WTC11 (cell line): ENCODE data around the gene SSR3. TPM values are rescaled to one million over a fixed set of nuclear protein-coding genes. Genes with fewer than 3 reads are reported as not detected.

Source experiments
- ATAC-seq: fragments of 200-7000 bp; cut with Tn5 transposase; 2 replicates; pipeline ENCODE4 v1.10.0; 2021; ENCODE audit warnings: mild to moderate bottlenecking, moderate library complexity
- CTCF ChIA-PET: fragments of 300-600 bp; sonication (Branson Sonifier 250); formaldehyde crosslinking; loops from one replicate; lab custom pipeline; 2021; ENCODE audit warnings: antibody characterized with exemption; lab: Charles Lee
- POLR2A ChIA-PET: fragments of 350-600 bp; sonication (Branson Sonifier 250); formaldehyde crosslinking; loops from one replicate; lab custom pipeline; 2021; ENCODE audit warnings: antibody characterized with exemption; lab: Charles Lee
- DNase-seq: peaks from one replicate; pipeline ENCODE4 v3.0.0; 2021; ENCODE audit warnings: low spot score
- H3K27ac Mint-ChIP-seq: 2 replicates; pipeline ENCODE4 v1.8.0; 2021; ENCODE audit warnings: mixed read lengths
- H3K27me3 Mint-ChIP-seq: 2 replicates; pipeline ENCODE4 v1.8.0; 2021; ENCODE audit warnings: low read depth, mild to moderate bottlenecking, moderate library complexity, mixed read lengths
- H3K36me3 Mint-ChIP-seq: 2 replicates; pipeline ENCODE4 v1.8.0; 2021; ENCODE audit warnings: mixed read lengths
- H3K4me1 Mint-ChIP-seq: 2 replicates; pipeline ENCODE4 v1.8.0; 2022; ENCODE audit warnings: mixed read lengths
- H3K4me3 Mint-ChIP-seq: 2 replicates; pipeline ENCODE4 v1.8.0; 2021; ENCODE audit warnings: mild to moderate bottlenecking, moderate library complexity, mixed read lengths
- H3K9me3 Mint-ChIP-seq: 2 replicates; pipeline ENCODE4 v1.8.0; 2021; ENCODE audit warnings: mixed read lengths
- CBFB ChIP-seq: sonication (generic); formaldehyde crosslinking; IDR thresholded peaks from 2 replicates; pipeline ENCODE4 v1.8.1; 2022; ENCODE audit warnings: mild to moderate bottlenecking, low read depth, missing genetic modification reagents
- CREM ChIP-seq: sonication (generic); formaldehyde crosslinking; IDR thresholded peaks from 2 replicates; pipeline ENCODE4 v1.8.1; 2022; ENCODE audit warnings: mild to moderate bottlenecking, missing genetic modification reagents, moderate library complexity
- ELF4 ChIP-seq: sonication (generic); formaldehyde crosslinking; IDR thresholded peaks from 2 replicates; pipeline ENCODE4 v1.8.1; 2022; ENCODE audit warnings: low read depth, mild to moderate bottlenecking, moderate library complexity, missing genetic modification reagents
- FOXP1 ChIP-seq: sonication (generic); formaldehyde crosslinking; IDR thresholded peaks from 2 replicates; pipeline ENCODE4 v1.8.0; 2022; ENCODE audit warnings: missing genetic modification reagents, mild to moderate bottlenecking, moderate library complexity, borderline replicate concordance
- GABPB1 ChIP-seq: sonication (generic); formaldehyde crosslinking; IDR thresholded peaks from 2 replicates; pipeline ENCODE4 v1.8.1; 2023; ENCODE audit warnings: mild to moderate bottlenecking, missing genetic modification reagents
- GRHL2 ChIP-seq: fragments of 250-450 bp; sonication (Bioruptor Pico); IDR thresholded peaks from 2 replicates; pipeline ENCODE4 v1.8.0; 2022; ENCODE audit warnings: mild to moderate bottlenecking, moderate library complexity; ENCODE audit not compliant: insufficient replicate concordance, severe bottlenecking
- GTF2I ChIP-seq: fragments of 250-450 bp; sonication (Bioruptor Pico); conservative IDR thresholded peaks from 2 replicates; pipeline ENCODE4 v1.4.0; 2021; ENCODE audit warnings: mild to moderate bottlenecking
- MYBL2 ChIP-seq: sonication (generic); formaldehyde crosslinking; IDR thresholded peaks from 2 replicates; pipeline ENCODE4 v1.8.1; 2023; ENCODE audit warnings: mild to moderate bottlenecking, moderate library complexity, missing genetic modification reagents
- NFATC4 ChIP-seq: fragments of 250-450 bp; sonication (Bioruptor Pico); IDR thresholded peaks from 2 replicates; pipeline ENCODE4 v1.9.0; 2021; ENCODE audit warnings: mild to moderate bottlenecking
- NFE2L1 ChIP-seq: sonication (generic); formaldehyde crosslinking; IDR thresholded peaks from 2 replicates; pipeline ENCODE4 v1.8.1; 2023; ENCODE audit warnings: missing genetic modification reagents
- NR2C2 ChIP-seq: sonication (generic); formaldehyde crosslinking; IDR thresholded peaks from 2 replicates; pipeline ENCODE4 v1.8.0; 2022; ENCODE audit warnings: mild to moderate bottlenecking, missing genetic modification reagents
- PRRX2 ChIP-seq: fragments of 250-450 bp; sonication (Bioruptor Pico); IDR thresholded peaks from 2 replicates; pipeline ENCODE4 v1.8.0; 2021; ENCODE audit warnings: mild to moderate bottlenecking
- ZNF138 ChIP-seq: sonication (generic); formaldehyde crosslinking; conservative IDR thresholded peaks from 2 replicates; pipeline ENCODE4 v1.8.1; 2022; ENCODE audit warnings: mild to moderate bottlenecking, moderate library complexity, missing genetic modification reagents
- ZNF263 ChIP-seq: sonication (generic); formaldehyde crosslinking; IDR thresholded peaks from 2 replicates; pipeline ENCODE4 v1.8.1; 2022; ENCODE audit warnings: low read depth, mild to moderate bottlenecking, moderate library complexity, missing genetic modification reagents
- total RNA-seq: library from RNA; stranded (reverse); gene quantifications from 3 replicates; pipeline ENCODE4 v1.2.3, GENCODE V29; 2021
- TF ChIP-seq, protein P1 (sequence below): sonication (generic); formaldehyde crosslinking; conservative IDR thresholded peaks from 2 replicates; pipeline ENCODE4 v1.8.1; 2023; ENCODE audit warnings: mild to moderate bottlenecking, low read depth, missing genetic modification reagents, moderate library complexity
- TF ChIP-seq, protein P2 (sequence below): sonication (generic); formaldehyde crosslinking; IDR thresholded peaks from 2 replicates; pipeline ENCODE4 v1.8.1; 2023; ENCODE audit warnings: mild to moderate bottlenecking, missing genetic modification reagents, borderline replicate concordance
- TF ChIP-seq, protein P3 (sequence below): sonication (generic); formaldehyde crosslinking; IDR thresholded peaks from 2 replicates; pipeline ENCODE4 v1.8.1; 2022; ENCODE audit warnings: low read depth, mild to moderate bottlenecking, moderate library complexity, missing genetic modification reagents, borderline replicate concordance
- TF ChIP-seq, protein P4 (sequence below): sonication (generic); formaldehyde crosslinking; IDR thresholded peaks from 2 replicates; pipeline ENCODE4 v1.8.1; 2023; ENCODE audit warnings: mild to moderate bottlenecking, moderate library complexity, missing genetic modification reagents
- TF ChIP-seq, protein P5 (sequence below): fragments of 250-450 bp; sonication (Bioruptor Pico); IDR thresholded peaks from 2 replicates; pipeline ENCODE4 v1.9.0; 2021; ENCODE audit warnings: mild to moderate bottlenecking
- TF ChIP-seq, protein P6 (sequence below): sonication (generic); formaldehyde crosslinking; IDR thresholded peaks from 2 replicates; pipeline ENCODE4 v1.8.0; 2022; ENCODE audit warnings: mild to moderate bottlenecking, missing genetic modification reagents
- TF ChIP-seq, protein P7 (sequence below): fragments of 250-450 bp; sonication (Bioruptor Pico); IDR thresholded peaks from 2 replicates; pipeline ENCODE4 v1.8.0; 2021; ENCODE audit warnings: mild to moderate bottlenecking
- TF ChIP-seq, protein P8 (sequence below): sonication (generic); formaldehyde crosslinking; IDR thresholded peaks from 2 replicates; pipeline ENCODE4 v1.8.1; 2022; ENCODE audit warnings: mild to moderate bottlenecking, moderate library complexity, missing genetic modification reagents

The SSR3 gene
- total RNA-seq, 1 experiment from 2014 or later = 162 TPM

DNA sequence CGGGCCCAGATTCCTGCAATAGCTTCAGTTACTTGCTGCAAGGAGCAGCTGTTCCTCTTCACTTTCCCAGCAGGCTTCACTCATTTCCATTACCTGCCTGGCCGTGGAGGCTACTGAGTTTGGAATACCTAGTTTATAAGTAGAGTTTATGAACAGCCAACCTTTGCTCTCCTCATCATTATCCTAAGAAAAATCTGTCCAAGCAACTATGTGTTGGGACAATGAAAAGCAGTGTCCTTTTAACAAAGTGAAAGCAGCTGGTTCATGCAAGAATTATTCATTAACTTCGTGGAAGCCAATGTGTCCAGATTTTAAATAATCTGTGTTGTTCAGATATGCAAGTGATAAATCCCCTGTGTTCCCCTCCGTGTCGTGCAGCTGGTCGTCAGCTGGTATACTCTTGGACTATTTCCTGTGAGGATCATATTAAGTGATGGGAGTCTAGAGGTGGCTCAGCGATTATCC lies 39.3 kb upstream of the SSR3 start:
- peaks cover 12% of the 10 kb centered on the region for H3K4me1 Mint-ChIP-seq

DNA sequence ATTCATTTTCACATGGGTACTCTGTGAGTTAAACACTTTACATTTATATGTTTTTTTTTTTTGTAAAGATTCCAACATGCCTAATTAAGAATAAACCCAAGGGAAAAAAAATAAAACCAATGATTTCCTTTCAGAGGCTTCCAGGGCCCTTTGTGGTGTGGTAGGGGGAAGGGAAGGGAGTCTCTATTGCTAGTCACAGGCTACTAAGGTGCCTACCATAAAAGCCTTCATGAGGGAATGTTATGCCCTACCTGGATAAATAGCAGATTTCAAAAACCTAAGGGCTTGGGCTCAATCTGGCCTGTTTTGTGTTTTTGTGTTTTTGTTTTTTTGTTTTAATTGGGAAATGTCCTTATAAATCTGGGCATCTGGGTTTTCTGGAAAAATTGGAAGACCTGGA lies 38.9 kb upstream of the SSR3 start:
- Mint-ChIP-seq H3K4me1 (peaks cover 9% of the 10 kb centered on the region), H3K27ac (no peak overlapping the region), H3K27me3 (no peaks in the 10 kb centered on the region), H3K9me3 (peaks cover 7% of the 10 kb centered on the region; the same call in 1 of the 2 replicates), H3K36me3 (no peaks in the 10 kb centered on the region), H3K4me3 (no peak overlapping the region)
- POLR2A ChIA-PET = no interaction called here
- DNase-seq = no peak
- CTCF ChIA-PET = interaction anchor here (1.1 to 1.5 kb wide), 2 partner anchors 12 to 583 kb away, joined by 3 to 5 read pairs; no protein-coding TSS in a partner anchor
- peak; percentile 39; the same call in 1 of the 2 replicates for ATAC-seq
- TF ChIP-seq, protein P1, sequence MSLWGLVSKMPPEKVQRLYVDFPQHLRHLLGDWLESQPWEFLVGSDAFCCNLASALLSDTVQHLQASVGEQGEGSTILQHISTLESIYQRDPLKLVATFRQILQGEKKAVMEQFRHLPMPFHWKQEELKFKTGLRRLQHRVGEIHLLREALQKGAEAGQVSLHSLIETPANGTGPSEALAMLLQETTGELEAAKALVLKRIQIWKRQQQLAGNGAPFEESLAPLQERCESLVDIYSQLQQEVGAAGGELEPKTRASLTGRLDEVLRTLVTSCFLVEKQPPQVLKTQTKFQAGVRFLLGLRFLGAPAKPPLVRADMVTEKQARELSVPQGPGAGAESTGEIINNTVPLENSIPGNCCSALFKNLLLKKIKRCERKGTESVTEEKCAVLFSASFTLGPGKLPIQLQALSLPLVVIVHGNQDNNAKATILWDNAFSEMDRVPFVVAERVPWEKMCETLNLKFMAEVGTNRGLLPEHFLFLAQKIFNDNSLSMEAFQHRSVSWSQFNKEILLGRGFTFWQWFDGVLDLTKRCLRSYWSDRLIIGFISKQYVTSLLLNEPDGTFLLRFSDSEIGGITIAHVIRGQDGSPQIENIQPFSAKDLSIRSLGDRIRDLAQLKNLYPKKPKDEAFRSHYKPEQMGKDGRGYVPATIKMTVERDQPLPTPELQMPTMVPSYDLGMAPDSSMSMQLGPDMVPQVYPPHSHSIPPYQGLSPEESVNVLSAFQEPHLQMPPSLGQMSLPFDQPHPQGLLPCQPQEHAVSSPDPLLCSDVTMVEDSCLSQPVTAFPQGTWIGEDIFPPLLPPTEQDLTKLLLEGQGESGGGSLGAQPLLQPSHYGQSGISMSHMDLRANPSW (CRISPR knock-in tag) = no peak
- TF ChIP-seq, protein P2, sequence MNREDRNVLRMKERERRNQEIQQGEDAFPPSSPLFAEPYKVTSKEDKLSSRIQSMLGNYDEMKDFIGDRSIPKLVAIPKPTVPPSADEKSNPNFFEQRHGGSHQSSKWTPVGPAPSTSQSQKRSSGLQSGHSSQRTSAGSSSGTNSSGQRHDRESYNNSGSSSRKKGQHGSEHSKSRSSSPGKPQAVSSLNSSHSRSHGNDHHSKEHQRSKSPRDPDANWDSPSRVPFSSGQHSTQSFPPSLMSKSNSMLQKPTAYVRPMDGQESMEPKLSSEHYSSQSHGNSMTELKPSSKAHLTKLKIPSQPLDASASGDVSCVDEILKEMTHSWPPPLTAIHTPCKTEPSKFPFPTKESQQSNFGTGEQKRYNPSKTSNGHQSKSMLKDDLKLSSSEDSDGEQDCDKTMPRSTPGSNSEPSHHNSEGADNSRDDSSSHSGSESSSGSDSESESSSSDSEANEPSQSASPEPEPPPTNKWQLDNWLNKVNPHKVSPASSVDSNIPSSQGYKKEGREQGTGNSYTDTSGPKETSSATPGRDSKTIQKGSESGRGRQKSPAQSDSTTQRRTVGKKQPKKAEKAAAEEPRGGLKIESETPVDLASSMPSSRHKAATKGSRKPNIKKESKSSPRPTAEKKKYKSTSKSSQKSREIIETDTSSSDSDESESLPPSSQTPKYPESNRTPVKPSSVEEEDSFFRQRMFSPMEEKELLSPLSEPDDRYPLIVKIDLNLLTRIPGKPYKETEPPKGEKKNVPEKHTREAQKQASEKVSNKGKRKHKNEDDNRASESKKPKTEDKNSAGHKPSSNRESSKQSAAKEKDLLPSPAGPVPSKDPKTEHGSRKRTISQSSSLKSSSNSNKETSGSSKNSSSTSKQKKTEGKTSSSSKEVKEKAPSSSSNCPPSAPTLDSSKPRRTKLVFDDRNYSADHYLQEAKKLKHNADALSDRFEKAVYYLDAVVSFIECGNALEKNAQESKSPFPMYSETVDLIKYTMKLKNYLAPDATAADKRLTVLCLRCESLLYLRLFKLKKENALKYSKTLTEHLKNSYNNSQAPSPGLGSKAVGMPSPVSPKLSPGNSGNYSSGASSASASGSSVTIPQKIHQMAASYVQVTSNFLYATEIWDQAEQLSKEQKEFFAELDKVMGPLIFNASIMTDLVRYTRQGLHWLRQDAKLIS = no peak
- TF ChIP-seq, protein P3, sequence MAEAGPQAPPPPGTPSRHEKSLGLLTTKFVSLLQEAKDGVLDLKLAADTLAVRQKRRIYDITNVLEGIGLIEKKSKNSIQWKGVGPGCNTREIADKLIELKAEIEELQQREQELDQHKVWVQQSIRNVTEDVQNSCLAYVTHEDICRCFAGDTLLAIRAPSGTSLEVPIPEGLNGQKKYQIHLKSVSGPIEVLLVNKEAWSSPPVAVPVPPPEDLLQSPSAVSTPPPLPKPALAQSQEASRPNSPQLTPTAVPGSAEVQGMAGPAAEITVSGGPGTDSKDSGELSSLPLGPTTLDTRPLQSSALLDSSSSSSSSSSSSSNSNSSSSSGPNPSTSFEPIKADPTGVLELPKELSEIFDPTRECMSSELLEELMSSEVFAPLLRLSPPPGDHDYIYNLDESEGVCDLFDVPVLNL = no peak
- TF ChIP-seq GRHL2 (CRISPR knock-in tag) = no peak

More for the DNA sequence above, 39.3 kb upstream of the SSR3 start:
- DNase-seq (no peak), ATAC-seq (peak; percentile 20; the same call in 1 of the 2 replicates)
- Mint-ChIP-seq H3K27ac (no peak overlapping the region), H3K9me3 (peaks cover 7% of the 10 kb centered on the region; the same call in 1 of the 2 replicates), H3K4me3 (no peak overlapping the region), H3K36me3 (no peaks in the 10 kb centered on the region), H3K27me3 (no peaks in the 10 kb centered on the region)
- CTCF ChIA-PET = interaction anchor here (1.1 to 1.5 kb wide), 2 partner anchors 11 to 584 kb away, joined by 3 to 5 read pairs; no protein-coding TSS in a partner anchor
- POLR2A ChIA-PET = no interaction called here
- TF ChIP-seq, protein P4, sequence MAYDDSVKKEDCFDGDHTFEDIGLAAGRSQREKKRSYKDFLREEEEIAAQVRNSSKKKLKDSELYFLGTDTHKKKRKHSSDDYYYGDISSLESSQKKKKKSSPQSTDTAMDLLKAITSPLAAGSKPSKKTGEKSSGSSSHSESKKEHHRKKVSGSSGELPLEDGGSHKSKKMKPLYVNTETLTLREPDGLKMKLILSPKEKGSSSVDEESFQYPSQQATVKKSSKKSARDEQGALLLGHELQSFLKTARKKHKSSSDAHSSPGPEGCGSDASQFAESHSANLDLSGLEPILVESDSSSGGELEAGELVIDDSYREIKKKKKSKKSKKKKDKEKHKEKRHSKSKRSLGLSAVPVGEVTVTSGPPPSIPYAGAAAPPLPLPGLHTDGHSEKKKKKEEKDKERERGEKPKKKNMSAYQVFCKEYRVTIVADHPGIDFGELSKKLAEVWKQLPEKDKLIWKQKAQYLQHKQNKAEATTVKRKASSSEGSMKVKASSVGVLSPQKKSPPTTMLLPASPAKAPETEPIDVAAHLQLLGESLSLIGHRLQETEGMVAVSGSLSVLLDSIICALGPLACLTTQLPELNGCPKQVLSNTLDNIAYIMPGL = no peak
- TF ChIP-seq ZNF263 (no peak), CBFB (CRISPR knock-in tag) (no peak), NFE2L1 (CRISPR knock-in tag) (no peak), FOXP1 (CRISPR knock-in tag) (no peak), PRRX2 (CRISPR knock-in tag) (no peak), MYBL2 (CRISPR knock-in tag) (no peak), ELF4 (CRISPR knock-in tag) (no peak), CREM (CRISPR knock-in tag) (no peak), GTF2I (CRISPR knock-in tag) (no peak), ZNF138 (CRISPR knock-in tag) (no peak), GABPB1 (CRISPR knock-in tag) (no peak), NR2C2 (CRISPR knock-in tag) (no peak), NFATC4 (CRISPR knock-in tag) (no peak)
- TF ChIP-seq, protein P5, sequence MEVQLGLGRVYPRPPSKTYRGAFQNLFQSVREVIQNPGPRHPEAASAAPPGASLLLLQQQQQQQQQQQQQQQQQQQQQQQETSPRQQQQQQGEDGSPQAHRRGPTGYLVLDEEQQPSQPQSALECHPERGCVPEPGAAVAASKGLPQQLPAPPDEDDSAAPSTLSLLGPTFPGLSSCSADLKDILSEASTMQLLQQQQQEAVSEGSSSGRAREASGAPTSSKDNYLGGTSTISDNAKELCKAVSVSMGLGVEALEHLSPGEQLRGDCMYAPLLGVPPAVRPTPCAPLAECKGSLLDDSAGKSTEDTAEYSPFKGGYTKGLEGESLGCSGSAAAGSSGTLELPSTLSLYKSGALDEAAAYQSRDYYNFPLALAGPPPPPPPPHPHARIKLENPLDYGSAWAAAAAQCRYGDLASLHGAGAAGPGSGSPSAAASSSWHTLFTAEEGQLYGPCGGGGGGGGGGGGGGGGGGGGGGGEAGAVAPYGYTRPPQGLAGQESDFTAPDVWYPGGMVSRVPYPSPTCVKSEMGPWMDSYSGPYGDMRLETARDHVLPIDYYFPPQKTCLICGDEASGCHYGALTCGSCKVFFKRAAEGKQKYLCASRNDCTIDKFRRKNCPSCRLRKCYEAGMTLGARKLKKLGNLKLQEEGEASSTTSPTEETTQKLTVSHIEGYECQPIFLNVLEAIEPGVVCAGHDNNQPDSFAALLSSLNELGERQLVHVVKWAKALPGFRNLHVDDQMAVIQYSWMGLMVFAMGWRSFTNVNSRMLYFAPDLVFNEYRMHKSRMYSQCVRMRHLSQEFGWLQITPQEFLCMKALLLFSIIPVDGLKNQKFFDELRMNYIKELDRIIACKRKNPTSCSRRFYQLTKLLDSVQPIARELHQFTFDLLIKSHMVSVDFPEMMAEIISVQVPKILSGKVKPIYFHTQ = no peak
- TF ChIP-seq, protein P6, sequence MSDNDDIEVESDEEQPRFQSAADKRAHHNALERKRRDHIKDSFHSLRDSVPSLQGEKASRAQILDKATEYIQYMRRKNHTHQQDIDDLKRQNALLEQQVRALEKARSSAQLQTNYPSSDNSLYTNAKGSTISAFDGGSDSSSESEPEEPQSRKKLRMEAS (CRISPR knock-in tag) = no peak
- TF ChIP-seq, protein P7, sequence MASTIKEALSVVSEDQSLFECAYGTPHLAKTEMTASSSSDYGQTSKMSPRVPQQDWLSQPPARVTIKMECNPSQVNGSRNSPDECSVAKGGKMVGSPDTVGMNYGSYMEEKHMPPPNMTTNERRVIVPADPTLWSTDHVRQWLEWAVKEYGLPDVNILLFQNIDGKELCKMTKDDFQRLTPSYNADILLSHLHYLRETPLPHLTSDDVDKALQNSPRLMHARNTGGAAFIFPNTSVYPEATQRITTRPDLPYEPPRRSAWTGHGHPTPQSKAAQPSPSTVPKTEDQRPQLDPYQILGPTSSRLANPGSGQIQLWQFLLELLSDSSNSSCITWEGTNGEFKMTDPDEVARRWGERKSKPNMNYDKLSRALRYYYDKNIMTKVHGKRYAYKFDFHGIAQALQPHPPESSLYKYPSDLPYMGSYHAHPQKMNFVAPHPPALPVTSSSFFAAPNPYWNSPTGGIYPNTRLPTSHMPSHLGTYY (CRISPR knock-in tag) = no peak
- TF ChIP-seq, protein P8, sequence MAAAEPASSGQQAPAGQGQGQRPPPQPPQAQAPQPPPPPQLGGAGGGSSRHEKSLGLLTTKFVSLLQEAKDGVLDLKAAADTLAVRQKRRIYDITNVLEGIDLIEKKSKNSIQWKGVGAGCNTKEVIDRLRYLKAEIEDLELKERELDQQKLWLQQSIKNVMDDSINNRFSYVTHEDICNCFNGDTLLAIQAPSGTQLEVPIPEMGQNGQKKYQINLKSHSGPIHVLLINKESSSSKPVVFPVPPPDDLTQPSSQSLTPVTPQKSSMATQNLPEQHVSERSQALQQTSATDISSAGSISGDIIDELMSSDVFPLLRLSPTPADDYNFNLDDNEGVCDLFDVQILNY = no peak
